ENCODE results near the gene NR2E1. TPM values are rescaled to one million over a fixed set of nuclear protein-coding genes. Genes with fewer than 3 reads are reported as not detected.

Gene NR2E1
- total RNA-seq, 1 experiment from 2014 or later = not detected

DNA sequence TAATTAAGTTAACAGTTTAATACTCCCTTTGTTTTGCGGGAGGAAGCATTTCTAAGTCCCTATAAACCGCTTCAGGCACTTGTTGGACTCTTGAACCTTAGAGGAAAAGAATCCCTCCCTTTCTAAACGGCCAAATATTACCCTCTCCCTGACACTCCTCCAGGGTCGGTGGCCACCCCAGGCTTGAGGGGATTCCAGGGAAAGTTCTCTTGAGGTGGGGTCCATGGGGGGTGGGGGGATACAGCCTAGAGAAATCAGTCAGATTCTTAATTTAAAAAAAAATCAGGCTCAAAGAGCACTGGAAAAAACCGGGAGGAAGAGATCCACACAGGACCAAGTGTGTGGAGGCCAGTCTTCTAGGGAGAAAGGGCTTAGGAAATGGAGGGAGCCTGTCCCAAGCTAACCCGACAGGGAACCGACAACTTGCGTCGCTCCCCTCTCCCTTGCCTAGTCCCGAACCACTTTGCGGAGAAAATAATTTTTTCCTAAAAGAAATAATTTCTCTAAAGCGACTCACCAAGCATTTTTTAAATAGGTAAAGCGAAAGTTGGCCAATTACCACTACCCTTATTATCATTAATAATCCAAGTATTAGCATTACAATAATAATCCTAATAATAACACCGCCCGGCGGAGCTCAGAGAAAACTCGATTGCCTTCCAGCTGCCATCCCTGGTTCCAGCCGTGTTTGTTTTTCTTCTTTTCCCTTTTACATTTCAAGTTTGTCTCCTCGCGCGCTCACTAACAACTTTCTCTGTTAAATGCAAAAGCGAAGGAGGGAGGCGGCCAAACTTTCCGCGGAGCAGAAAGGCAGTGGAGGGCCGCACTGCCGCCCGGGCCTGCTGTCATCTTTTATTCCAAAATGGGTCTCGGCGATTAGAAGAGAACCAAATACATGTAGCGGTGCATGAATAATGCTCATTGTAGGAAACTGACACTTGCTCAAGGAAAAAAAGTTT lies 4.8 kb downstream of the NR2E1 start:
- no peak for DNase-seq
- Mint-ChIP-seq H3K4me3 (ENCODE audit: low read depth, unreplicated experiment) (no peak overlapping the region), H3K4me1 (ENCODE audit: low read depth, unreplicated experiment) (no peaks in the 10 kb centered on the region), H3K36me3 (ENCODE audit: insufficient read depth, unreplicated experiment) (peaks cover 8% of the 10 kb centered on the region), H3K27me3 (ENCODE audit: unreplicated experiment) (peaks cover 62% of the 10 kb centered on the region), H3K9me3 (ENCODE audit: low read depth, unreplicated experiment) (no peaks in the 10 kb centered on the region), H3K27ac (ENCODE audit: unreplicated experiment) (no peak overlapping the region)
- BruUV-seq (replicated peaks) = no TSS peak
- intact Hi-C loops (cut with micrococcal nuclease; ENCODE audit: unreplicated experiment) = loop anchor here (10.0 kb wide), 1 partner anchor 324 kb away; no protein-coding TSS in a partner anchor
- CTCF ChIA-PET = no interaction called here
- TF ChIP-seq, protein P1, sequence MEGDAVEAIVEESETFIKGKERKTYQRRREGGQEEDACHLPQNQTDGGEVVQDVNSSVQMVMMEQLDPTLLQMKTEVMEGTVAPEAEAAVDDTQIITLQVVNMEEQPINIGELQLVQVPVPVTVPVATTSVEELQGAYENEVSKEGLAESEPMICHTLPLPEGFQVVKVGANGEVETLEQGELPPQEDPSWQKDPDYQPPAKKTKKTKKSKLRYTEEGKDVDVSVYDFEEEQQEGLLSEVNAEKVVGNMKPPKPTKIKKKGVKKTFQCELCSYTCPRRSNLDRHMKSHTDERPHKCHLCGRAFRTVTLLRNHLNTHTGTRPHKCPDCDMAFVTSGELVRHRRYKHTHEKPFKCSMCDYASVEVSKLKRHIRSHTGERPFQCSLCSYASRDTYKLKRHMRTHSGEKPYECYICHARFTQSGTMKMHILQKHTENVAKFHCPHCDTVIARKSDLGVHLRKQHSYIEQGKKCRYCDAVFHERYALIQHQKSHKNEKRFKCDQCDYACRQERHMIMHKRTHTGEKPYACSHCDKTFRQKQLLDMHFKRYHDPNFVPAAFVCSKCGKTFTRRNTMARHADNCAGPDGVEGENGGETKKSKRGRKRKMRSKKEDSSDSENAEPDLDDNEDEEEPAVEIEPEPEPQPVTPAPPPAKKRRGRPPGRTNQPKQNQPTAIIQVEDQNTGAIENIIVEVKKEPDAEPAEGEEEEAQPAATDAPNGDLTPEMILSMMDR (IDR thresholded peaks at IDR 0.05; ENCODE audit: unreplicated experiment) = no peak

DNA sequence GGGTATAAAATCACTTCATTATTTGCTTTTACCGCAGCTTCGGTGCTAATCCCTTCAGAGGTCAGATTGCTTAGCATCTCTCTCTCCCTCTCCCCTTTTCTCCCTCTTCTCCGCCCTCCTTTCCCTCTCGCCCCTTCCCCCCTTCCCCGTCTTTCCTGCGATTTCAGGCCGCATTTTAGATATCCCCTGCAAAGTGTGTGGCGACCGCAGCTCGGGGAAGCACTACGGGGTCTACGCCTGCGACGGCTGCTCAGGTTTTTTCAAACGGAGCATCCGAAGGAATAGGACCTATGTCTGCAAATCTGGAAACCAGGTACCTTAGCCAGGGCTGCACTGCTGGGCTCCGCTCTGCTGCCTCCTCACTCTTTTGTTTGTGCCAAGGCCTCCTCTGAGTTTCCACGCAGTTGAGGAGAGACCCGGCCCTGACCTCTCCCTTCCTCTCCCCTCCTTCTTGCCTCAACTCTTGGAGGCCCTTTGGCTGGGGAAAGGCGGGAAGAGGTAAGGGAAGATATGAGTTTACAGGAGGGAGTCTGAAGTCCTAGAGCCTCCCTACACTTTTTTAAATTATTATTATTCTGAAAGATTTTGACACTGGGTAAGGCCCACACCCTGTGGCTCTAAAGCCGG lies 5.6 kb downstream of the NR2E1 start:
- CTCF ChIA-PET = no interaction called here
- no peaks in the 10 kb centered on the region for H3K4me1 Mint-ChIP-seq (ENCODE audit: low read depth, unreplicated experiment)
- H3K9me3 Mint-ChIP-seq (ENCODE audit: low read depth, unreplicated experiment) = no peaks in the 10 kb centered on the region
- intact Hi-C loops (cut with micrococcal nuclease; ENCODE audit: unreplicated experiment) = loop anchor here (10.0 kb wide), 1 partner anchor 323 kb away; no protein-coding TSS in a partner anchor
- peaks cover 10% of the 10 kb centered on the region for H3K36me3 Mint-ChIP-seq (ENCODE audit: insufficient read depth, unreplicated experiment)
- peaks cover 62% of the 10 kb centered on the region for H3K27me3 Mint-ChIP-seq (ENCODE audit: unreplicated experiment)
- no peak overlapping the region for H3K27ac Mint-ChIP-seq (ENCODE audit: unreplicated experiment)
- BruUV-seq (replicated peaks) = no TSS peak
- DNase-seq = no peak
- TF ChIP-seq, protein P1 (IDR thresholded peaks at IDR 0.05; ENCODE audit: unreplicated experiment) = no peak
- no peak overlapping the region for H3K4me3 Mint-ChIP-seq (ENCODE audit: low read depth, unreplicated experiment)

DNA sequence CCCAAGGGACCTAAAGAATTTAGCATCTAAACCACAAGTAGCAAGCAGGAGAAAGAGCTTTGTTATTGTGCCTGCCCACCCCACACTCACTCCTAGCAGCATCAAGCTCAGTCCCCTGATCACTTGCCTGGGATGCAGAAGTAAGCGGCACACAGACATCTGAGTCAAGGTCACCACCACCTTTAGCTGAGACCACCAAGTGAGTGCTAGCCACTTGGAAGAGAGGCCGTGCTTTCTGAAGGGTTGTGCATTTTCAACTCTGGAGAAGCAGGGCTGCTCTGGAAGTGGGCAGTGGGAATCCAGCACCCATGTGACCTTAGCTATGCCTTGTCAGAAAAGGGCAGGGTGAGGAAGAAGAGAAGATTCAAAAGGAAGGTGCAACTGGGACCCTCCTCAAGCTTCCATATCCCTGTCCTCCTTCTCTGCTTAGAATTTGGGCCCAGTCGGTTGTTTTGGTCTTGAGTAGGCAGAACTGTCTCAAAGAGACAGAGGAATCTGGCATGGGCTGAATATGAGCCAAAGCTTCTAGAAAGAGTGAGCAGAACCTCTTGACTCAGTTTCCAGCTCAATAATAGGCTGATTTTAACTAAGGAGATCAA lies 6.2 kb downstream of the NR2E1 start:
- peaks cover 62% of the 10 kb centered on the region for H3K27me3 Mint-ChIP-seq (ENCODE audit: unreplicated experiment)
- CTCF ChIA-PET = no interaction called here
- TF ChIP-seq, protein P1 (IDR thresholded peaks at IDR 0.05; ENCODE audit: unreplicated experiment) = no peak
- no peaks in the 10 kb centered on the region for H3K4me1 Mint-ChIP-seq (ENCODE audit: low read depth, unreplicated experiment)
- BruUV-seq (replicated peaks) = no TSS peak
- H3K36me3 Mint-ChIP-seq (ENCODE audit: insufficient read depth, unreplicated experiment) = peaks cover 10% of the 10 kb centered on the region
- intact Hi-C loops (cut with micrococcal nuclease; ENCODE audit: unreplicated experiment) = loop anchor here (10.0 kb wide), 1 partner anchor 323 kb away; no protein-coding TSS in a partner anchor
- H3K9me3 Mint-ChIP-seq (ENCODE audit: low read depth, unreplicated experiment) = no peaks in the 10 kb centered on the region
- no peak overlapping the region for H3K4me3 Mint-ChIP-seq (ENCODE audit: low read depth, unreplicated experiment)
- DNase-seq = no peak
- H3K27ac Mint-ChIP-seq (ENCODE audit: unreplicated experiment) = no peak overlapping the region

DNA sequence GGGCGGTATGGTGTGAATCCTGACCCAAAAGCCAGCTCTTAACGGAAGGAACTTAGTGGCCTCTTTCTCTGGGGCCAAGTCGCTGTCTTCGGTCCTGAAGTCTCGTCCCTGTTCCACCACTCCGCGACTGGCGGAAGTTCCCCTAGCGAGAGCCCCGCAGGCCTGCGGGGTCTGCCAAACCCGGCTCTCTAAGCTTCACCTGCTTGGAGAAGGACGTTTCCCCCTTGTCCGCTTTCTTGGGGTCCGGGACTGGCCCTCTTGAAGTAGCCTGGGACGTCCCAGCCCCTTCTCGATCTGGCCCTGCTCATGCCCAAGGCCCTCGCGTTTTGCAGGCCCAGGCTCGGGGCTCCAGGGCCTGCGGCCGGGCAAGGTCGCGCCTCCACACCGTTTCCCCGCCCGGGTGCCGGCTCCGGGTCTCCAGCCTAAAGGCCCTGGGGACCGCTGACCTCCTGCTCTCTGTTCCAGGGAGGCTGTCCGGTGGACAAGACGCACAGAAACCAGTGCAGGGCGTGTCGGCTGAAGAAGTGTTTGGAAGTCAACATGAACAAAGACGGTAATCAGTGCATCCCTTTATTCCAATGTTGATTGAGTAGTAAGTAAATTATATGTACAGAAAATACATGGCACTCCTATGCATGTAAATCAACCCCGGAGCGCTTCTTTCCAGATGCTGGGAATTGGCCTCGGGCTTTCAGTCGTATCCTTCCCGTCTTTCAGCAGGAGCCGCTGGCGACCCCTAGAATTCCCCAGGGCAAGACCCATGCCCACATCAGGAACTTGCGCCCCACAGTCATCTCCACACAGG lies 8.8 kb downstream of the NR2E1 start:
- TF ChIP-seq, protein P1 (IDR thresholded peaks at IDR 0.05; ENCODE audit: unreplicated experiment) = no peak
- BruUV-seq (replicated peaks) = no TSS peak
- no peak for DNase-seq
- no peak overlapping the region for H3K27ac Mint-ChIP-seq (ENCODE audit: unreplicated experiment)
- H3K27me3 Mint-ChIP-seq (ENCODE audit: unreplicated experiment) = peaks cover 51% of the 10 kb centered on the region
- H3K36me3 Mint-ChIP-seq (ENCODE audit: insufficient read depth, unreplicated experiment) = peaks cover 10% of the 10 kb centered on the region
- no peaks in the 10 kb centered on the region for H3K4me1 Mint-ChIP-seq (ENCODE audit: low read depth, unreplicated experiment)
- intact Hi-C loops (cut with micrococcal nuclease; ENCODE audit: unreplicated experiment) = loop anchor here (10.0 kb wide), 1 partner anchor 320 kb away; no protein-coding TSS in a partner anchor
- CTCF ChIA-PET = interaction anchor here (0.5 kb wide), 1 partner anchor 952 kb away, joined by 4 read pairs; no protein-coding TSS in a partner anchor
- H3K9me3 Mint-ChIP-seq (ENCODE audit: low read depth, unreplicated experiment) = no peaks in the 10 kb centered on the region
- H3K4me3 Mint-ChIP-seq (ENCODE audit: low read depth, unreplicated experiment) = no peak overlapping the region

All from Calu3 (cell line).